HCT116 (cell line): ENCODE measurements around the gene ELN. TPM values are rescaled to one million over a fixed set of nuclear protein-coding genes. Genes with fewer than 3 reads are reported as not detected.

Source experiments
- ATAC-seq: fragments of 200-7000 bp; cut with Tn5 transposase; 2 replicates; pipeline ENCODE4 v1.9.1; 2020; ENCODE audit warnings: mild to moderate bottlenecking, moderate library complexity
- BruUV-seq: library from RNA; stranded (reverse); fragments of 400-500 nt; replicated peaks from 2 replicates; lab custom pipeline; 2021; lab: Mats Ljungman, UMichigan
- CTCF ChIA-PET: fragments of 300-600 bp; sonication (Branson Sonifier 250); formaldehyde crosslinking; loops from one replicate; lab custom pipeline; 2021; ENCODE audit warnings: antibody characterized with exemption; lab: Charles Lee
- POLR2A ChIA-PET: fragments of 300-600, 350-600 bp; sonication (Branson Sonifier 250); formaldehyde crosslinking; loops from one replicate; lab custom pipeline; 2021; ENCODE audit warnings: antibody characterized with exemption; lab: Charles Lee
- RAD21 ChIA-PET, 2 experiments: fragments of 300-600 bp; sonication (Branson Sonifier 250); formaldehyde crosslinking; loops; one replicate each; lab custom pipeline; 2023; ENCODE audit warnings: low total read pairs in 2 of 2; ENCODE audit not compliant: uncharacterized antibody in 2 of 2, unreplicated experiment in 2 of 2, low non-redundant PET in 1 of 2; lab: Charles Lee
- DNase-seq: peaks from one replicate; pipeline ENCODE4 v3.0.0-alpha.2; 2010; ENCODE audit warnings: low read depth, low spot score
- H2AFZ ChIP-seq: fragments of 200-600 bp; shearing (Covaris generic), sonication (generic); 2 replicates; pipeline ENCODE4 v1.6.1; 2017; ENCODE audit warnings: low read depth, mixed run types, mixed read lengths, antibody characterized with exemption, low read length; ENCODE audit not compliant: poor library complexity, severe bottlenecking
- H3K27ac ChIP-seq: 2 replicates; pipeline ENCODE4 v1.5.1; 2012; ENCODE audit warnings: low read depth, low read length
- H3K27me3 ChIP-seq: fragments of 200-600 bp; sonication (generic); 2 replicates; pipeline ENCODE4 v1.6.1; 2016; ENCODE audit warnings: mixed run types, low read length, mixed read lengths; ENCODE audit not compliant: insufficient read depth
- H3K36me3 ChIP-seq, 2 experiments: fragments of 200-500 bp in 1 of 2; fragments of 200-600 bp in 1 of 2; sonication (Bioruptor generic) in 1 of 2; sonication (generic) in 1 of 2; 2 replicates each; pipeline versions ENCODE4 v1.5.1 to v1.6.1; 2014 to 2016; ENCODE audit warnings: low read length in 2 of 2, inconsistent platforms in 1 of 2, mixed read lengths in 1 of 2, mixed run types in 1 of 2; ENCODE audit not compliant: insufficient read depth in 2 of 2, control insufficient read depth in 1 of 2
- H3K4me1 ChIP-seq, 2 experiments: fragments of 200-600 bp in 1 of 2; sonication (generic) in 1 of 2; 2 replicates each; pipeline versions ENCODE4 v1.5.1 to v1.6.1; 2012 to 2017; ENCODE audit warnings: low read length in 2 of 2, inconsistent platforms in 1 of 2, mild to moderate bottlenecking in 1 of 2, mixed read lengths in 1 of 2, mixed run types in 1 of 2, moderate library complexity in 1 of 2; ENCODE audit not compliant: insufficient read depth in 2 of 2, control insufficient read depth in 1 of 2
- H3K4me2 ChIP-seq: fragments of 200-600 bp; sonication (generic); 2 replicates; pipeline ENCODE4 v1.6.1; 2017; ENCODE audit warnings: mixed run types, low read length, mixed read lengths
- H3K4me3 ChIP-seq, 2 experiments: fragments of 200-600 bp in 1 of 2; sonication (generic) in 1 of 2; replicated peaks in 1 of 2; 2 replicates each; pipeline ENCODE4 v1.5.1; 2011 to 2016; ENCODE audit warnings: low read length in 2 of 2, control low read depth in 1 of 2, low read depth in 1 of 2, mild to moderate bottlenecking in 1 of 2, mixed read lengths in 1 of 2, mixed run types in 1 of 2
- H3K79me2 ChIP-seq: fragments of 200-600 bp; sonication (generic); 2 replicates; pipeline ENCODE4 v1.6.1; 2017; ENCODE audit warnings: mild to moderate bottlenecking, mixed run types, low read length, moderate library complexity, mixed read lengths; ENCODE audit not compliant: insufficient read depth
- H3K9ac ChIP-seq: fragments of 200-600 bp; sonication (generic); 2 replicates; pipeline ENCODE4 v1.6.1; 2016; ENCODE audit warnings: low read length, mixed read lengths
- H3K9me2 ChIP-seq: fragments of 200-600 bp; sonication (generic), shearing (Covaris generic); 2 replicates; pipeline ENCODE4 v1.6.1; 2017; ENCODE audit warnings: mixed run types, mild to moderate bottlenecking, moderate library complexity; ENCODE audit not compliant: insufficient read depth
- H3K9me3 ChIP-seq, 2 experiments: fragments of 200-500 bp in 1 of 2; fragments of 200-600 bp in 1 of 2; sonication (Bioruptor generic) in 1 of 2; sonication (generic) in 1 of 2; 2 replicates each; pipeline ENCODE4 v1.6.1; 2014 to 2017; ENCODE audit warnings: low read length in 2 of 2, mixed read lengths in 2 of 2, inconsistent platforms in 1 of 2, low read depth in 1 of 2, mild to moderate bottlenecking in 1 of 2, mixed run types in 1 of 2, moderate library complexity in 1 of 2; ENCODE audit not compliant: control insufficient read depth in 1 of 2, insufficient read depth in 1 of 2
- H4K20me1 ChIP-seq: fragments of 200-600 bp; sonication (generic), shearing (Covaris generic); 2 replicates; pipeline ENCODE4 v1.6.1; 2017; ENCODE audit warnings: mixed run types, mild to moderate bottlenecking, moderate library complexity; ENCODE audit not compliant: insufficient read depth
- CEBPB ChIP-seq: IDR thresholded peaks from 2 replicates; pipeline ENCODE4 v1.6.1; 2012; ENCODE audit warnings: low read depth
- CTCF ChIP-seq, 3 experiments: fragments of 200-600 bp in 1 of 3; sonication (generic) in 1 of 3; IDR thresholded peaks in 2 of 3; conservative IDR thresholded peaks in 1 of 3; 2 replicates each; pipeline ENCODE4 v1.5.1; 2012 to 2017; ENCODE audit warnings: low read depth in 2 of 3, low read length in 2 of 3, antibody characterized with exemption in 1 of 3, borderline replicate concordance in 1 of 3, control low read depth in 1 of 3, mild to moderate bottlenecking in 1 of 3, mixed read lengths in 1 of 3, mixed run types in 1 of 3, moderate library complexity in 1 of 3; ENCODE audit not compliant: insufficient read depth in 1 of 3
- EGR1 ChIP-seq: IDR thresholded peaks from 2 replicates; pipeline ENCODE4 v1.6.1; 2012; ENCODE audit warnings: low read depth
- EZH2 ChIP-seq: fragments of 200-600 bp; sonication (generic); IDR thresholded peaks from 2 replicates; pipeline ENCODE4 v1.6.1; 2017; ENCODE audit warnings: antibody characterized with exemption, mixed run types
- EZH2phosphoT487 ChIP-seq: fragments of 200-600 bp; IDR thresholded peaks from 2 replicates; pipeline ENCODE4 v1.6.1; 2018; ENCODE audit warnings: antibody characterized with exemption, borderline replicate concordance
- MAX ChIP-seq: IDR thresholded peaks from 2 replicates; pipeline ENCODE4 v1.6.1; 2012
- POLR2A ChIP-seq: IDR thresholded peaks from 2 replicates; pipeline ENCODE4 v1.7.0; 2011; ENCODE audit warnings: borderline replicate concordance; ENCODE audit not compliant: insufficient read depth, insufficient read length; ENCODE audit errors: extremely low read depth
- RAD21 ChIP-seq: IDR thresholded peaks from 2 replicates; pipeline ENCODE4 v1.6.1; 2012; ENCODE audit warnings: low read depth, mild to moderate bottlenecking
- SP1 ChIP-seq: IDR thresholded peaks from 2 replicates; pipeline ENCODE4 v1.6.1; 2012; ENCODE audit warnings: low read depth
- TCF7L2 ChIP-seq: IDR thresholded peaks from 2 replicates; pipeline ENCODE4 v1.7.0; 2011; ENCODE audit warnings: borderline replicate concordance, inconsistent platforms; ENCODE audit not compliant: insufficient read depth, insufficient read length; ENCODE audit errors: extremely low read depth
- ZFX ChIP-seq: fragments of 450-650 bp; IDR thresholded peaks from 2 replicates; pipeline ENCODE4 v1.6.1; 2017
- intact Hi-C: fragments of 100-400 bp; cut with micrococcal nuclease; formaldehyde crosslinking; loops from 2 replicates; pipeline ENCODE4 v1.10.0; 2022
- total RNA-seq: library from RNA; stranded (reverse); gene quantifications from one replicate; pipeline ENCODE4 v1.2.1, GENCODE V29; 2021; ENCODE audit not compliant: unreplicated experiment
- TF ChIP-seq, protein P1 (sequence below): IDR thresholded peaks from 2 replicates; pipeline ENCODE4 v1.6.1; 2012

The ELN gene
- total RNA-seq, 1 experiment from 2014 or later: 0.17 TPM

DNA sequence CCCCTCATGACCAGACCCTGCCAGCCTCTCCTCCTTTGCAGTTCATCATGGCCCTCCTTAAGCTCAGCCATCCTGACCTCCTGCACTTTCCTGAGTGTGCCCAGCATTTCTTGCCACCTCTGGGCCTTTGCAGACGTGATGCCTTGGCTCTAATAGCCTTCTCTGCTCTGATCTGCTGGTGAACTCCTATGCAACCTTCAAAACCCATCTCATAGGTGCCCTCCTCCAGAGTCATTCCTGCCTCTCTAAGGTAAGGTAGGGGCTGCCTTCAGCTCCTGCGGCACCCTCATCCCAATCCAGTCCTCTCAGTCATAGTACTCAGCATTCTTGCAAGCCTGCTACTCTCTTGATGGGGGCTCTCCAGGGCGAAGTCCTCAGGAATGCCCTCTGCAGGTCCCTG, 19.3 kb upstream of the ELN start (continued):
- TF ChIP-seq MAX: no peak
- TF ChIP-seq, protein P1, sequence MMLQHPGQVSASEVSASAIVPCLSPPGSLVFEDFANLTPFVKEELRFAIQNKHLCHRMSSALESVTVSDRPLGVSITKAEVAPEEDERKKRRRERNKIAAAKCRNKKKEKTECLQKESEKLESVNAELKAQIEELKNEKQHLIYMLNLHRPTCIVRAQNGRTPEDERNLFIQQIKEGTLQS: no peak
- TF ChIP-seq RAD21: no peak
- TF ChIP-seq EGR1: no peak
- TF ChIP-seq, all 23 proteins: peak for 0

- CTCF ChIA-PET: no interaction called here
Measured at GRCh38 chr7:74009719-74010118, 18.3 kb upstream of the ELN start.

More at GRCh38 chr7:74009719-74010118, 18.3 kb upstream of the ELN start:
- no peak for ATAC-seq
- BruUV-seq: no TSS peak
- Histone ChIP-seq H4K20me1 (no peaks in the 10 kb centered on the region), H3K4me2 (no peak overlapping the region), H3K9me3 (no peaks in the 10 kb centered on the region), H3K9me2 (no peaks in the 10 kb centered on the region), H3K79me2 (no peaks in the 10 kb centered on the region), H3K4me3 (no peak overlapping the region), H3K9ac (no peak overlapping the region), H3K36me3 (no peaks in the 10 kb centered on the region), H3K4me1 (peaks cover 0 to 11% of the 10 kb centered on the region in 2 experiments; a peak in 2 of 4 replicates), H3K27ac (no peak overlapping the region), H2AFZ (no peak overlapping the region), H3K27me3 (no peaks in the 10 kb centered on the region)
- DNase-seq: no peak
- intact Hi-C loops: no loop called here
- TF ChIP-seq CEBPB (no peak), RAD21 (no peak), TCF7L2 (no peak), POLR2A (no peak), EZH2phosphoT487 (no peak), EZH2 (no peak), EGR1 (no peak), CTCF (IDR thresholded peaks at IDR 0.05 in 2 of 3, conservative IDR thresholded peaks at IDR 0.05 in 1 of 3; ENCODE audit: borderline replicate concordance in 1 of 3, insufficient read depth in 1 of 3, low read depth in 2 of 3, low read length in 2 of 3) (no peak), SP1 (no peak), ZFX (no peak)
- TF ChIP-seq, protein P1: no peak
- ChIA-PET POLR2A (no interaction called here), RAD21 (no interaction called here)
